Neuron (in vitro differentiated cells): Measurements from ENCODE around the gene DST.

Experiments
- H2AFZ ChIP-seq: one replicate; pipeline ENCODE4 v1.6.1; 2013; ENCODE audit warnings: low read depth, mild to moderate bottlenecking, inconsistent platforms, low read length, moderate library complexity
- H3K27me3 ChIP-seq: one replicate; pipeline ENCODE4 v1.6.1; 2013; ENCODE audit warnings: low read length; ENCODE audit not compliant: insufficient read depth
- H3K36me3 ChIP-seq: one replicate; pipeline ENCODE4 v1.6.1; 2013; ENCODE audit warnings: low read length; ENCODE audit not compliant: insufficient read depth
- H3K4me1 ChIP-seq: one replicate; pipeline ENCODE4 v1.6.1; 2013; ENCODE audit warnings: low read length; ENCODE audit not compliant: insufficient read depth
- H3K4me3 ChIP-seq: 2 replicates; pipeline ENCODE4 v1.5.1; 2013; ENCODE audit warnings: mild to moderate bottlenecking, low read length, moderate library complexity
- H3K9me3 ChIP-seq: one replicate; pipeline ENCODE4 v1.6.1; 2013; ENCODE audit warnings: low read length

The DST gene

DNA sequence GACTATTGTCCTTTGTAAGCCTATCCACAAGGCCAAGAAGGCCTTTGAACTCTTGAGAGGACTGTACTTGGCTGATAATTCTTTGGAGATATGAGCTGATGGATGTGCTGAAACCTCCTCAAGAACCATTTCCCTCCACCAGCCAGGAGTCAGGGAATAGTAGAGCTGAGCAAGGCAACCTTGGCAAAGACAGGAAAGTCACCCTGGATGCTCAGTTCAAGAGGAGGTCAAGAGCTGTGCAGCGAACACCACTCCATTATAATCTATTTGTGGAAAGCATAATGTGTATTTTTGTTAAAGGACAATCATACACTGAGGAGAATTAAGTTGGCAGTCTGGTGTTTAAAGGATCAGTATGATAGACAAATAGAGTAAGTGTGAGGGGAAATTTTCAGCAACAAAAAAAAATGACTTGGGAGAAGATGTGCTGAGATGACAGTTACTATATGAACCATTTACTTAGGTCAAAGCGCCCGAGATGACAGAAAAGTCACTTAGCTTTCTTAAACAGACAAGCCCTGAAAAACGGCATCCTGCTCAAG, 218.1 kb downstream of the DST start:
- no peaks in the 10 kb centered on the region for H3K4me1 ChIP-seq
- no peaks in the 10 kb centered on the region for H3K36me3 ChIP-seq
- H3K4me3 ChIP-seq: no peak overlapping the region
- no peak overlapping the region for H2AFZ ChIP-seq
- no peaks in the 10 kb centered on the region for H3K9me3 ChIP-seq
- no peaks in the 10 kb centered on the region for H3K27me3 ChIP-seq

DNA sequence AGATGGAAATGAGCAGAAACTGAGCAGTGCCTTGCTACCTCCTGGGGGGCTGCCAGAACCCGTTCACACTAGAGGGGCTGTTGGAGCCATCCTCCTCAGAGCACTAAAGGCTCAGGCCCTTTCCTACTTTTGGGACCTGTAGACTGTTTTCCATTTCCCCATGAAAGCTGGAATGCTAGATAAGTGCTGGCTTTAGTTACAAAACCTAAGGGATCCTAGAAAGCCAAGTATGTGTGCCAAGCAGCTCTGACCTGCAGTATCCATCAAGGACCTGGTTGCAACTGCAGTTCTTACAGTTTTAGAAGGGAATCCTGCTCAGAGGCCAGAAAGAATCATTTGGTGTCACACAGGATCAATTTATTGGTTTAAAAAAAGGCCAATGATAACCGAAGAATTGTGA, 218.6 kb downstream of the DST start:
- Histone ChIP-seq H3K4me3 (no peak overlapping the region), H3K36me3 (no peaks in the 10 kb centered on the region), H3K9me3 (no peaks in the 10 kb centered on the region), H2AFZ (no peak overlapping the region), H3K4me1 (no peaks in the 10 kb centered on the region), H3K27me3 (no peaks in the 10 kb centered on the region)

DNA sequence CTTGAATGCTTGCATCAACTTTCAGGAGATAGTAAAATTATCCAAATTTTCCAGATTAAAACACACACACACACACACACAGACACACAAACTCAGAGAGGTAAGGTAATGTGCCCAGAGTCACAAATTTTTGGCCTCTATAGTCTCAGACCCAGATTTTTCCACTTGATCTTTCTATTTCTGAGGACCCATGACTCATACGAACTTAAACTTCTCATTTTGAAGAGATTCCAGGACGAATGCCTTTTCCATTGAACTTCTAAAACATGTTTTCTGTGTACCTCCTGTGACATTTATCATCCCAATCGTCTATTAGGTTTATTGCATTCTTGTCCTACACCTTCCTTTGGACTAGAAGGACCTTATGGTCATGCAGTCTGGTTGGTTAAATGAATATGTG, 222.4 kb downstream of the DST start:
- H3K27me3 ChIP-seq: no peaks in the 10 kb centered on the region
- H3K4me3 ChIP-seq: no peak overlapping the region
- H3K36me3 ChIP-seq: no peaks in the 10 kb centered on the region
- no peaks in the 10 kb centered on the region for H3K4me1 ChIP-seq
- H3K9me3 ChIP-seq: no peaks in the 10 kb centered on the region
- no peak overlapping the region for H2AFZ ChIP-seq

DNA sequence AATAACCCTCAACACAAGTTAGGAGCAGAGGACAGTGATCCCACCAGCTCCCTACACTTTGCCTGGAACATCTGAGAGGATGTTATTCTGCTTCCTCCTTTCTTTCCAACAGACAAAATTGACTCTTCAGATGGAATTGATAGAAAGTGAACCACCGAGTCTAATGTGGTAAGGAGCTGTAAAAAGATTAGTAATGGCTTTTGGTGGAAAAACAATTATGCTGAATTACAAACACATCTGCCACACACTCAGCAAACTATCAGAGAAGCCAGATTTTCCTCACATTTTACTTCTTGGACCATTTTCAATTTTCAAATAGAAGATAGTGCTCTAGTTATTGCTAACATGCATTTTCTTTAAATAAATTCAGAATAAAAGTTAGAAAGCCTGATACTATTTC, 223.5 kb downstream of the DST start:
- no peaks in the 10 kb centered on the region for H3K9me3 ChIP-seq
- H3K27me3 ChIP-seq: no peaks in the 10 kb centered on the region
- H3K4me1 ChIP-seq: no peaks in the 10 kb centered on the region
- H3K36me3 ChIP-seq: no peaks in the 10 kb centered on the region
- H2AFZ ChIP-seq: no peak overlapping the region
- H3K4me3 ChIP-seq: no peak overlapping the region

DNA sequence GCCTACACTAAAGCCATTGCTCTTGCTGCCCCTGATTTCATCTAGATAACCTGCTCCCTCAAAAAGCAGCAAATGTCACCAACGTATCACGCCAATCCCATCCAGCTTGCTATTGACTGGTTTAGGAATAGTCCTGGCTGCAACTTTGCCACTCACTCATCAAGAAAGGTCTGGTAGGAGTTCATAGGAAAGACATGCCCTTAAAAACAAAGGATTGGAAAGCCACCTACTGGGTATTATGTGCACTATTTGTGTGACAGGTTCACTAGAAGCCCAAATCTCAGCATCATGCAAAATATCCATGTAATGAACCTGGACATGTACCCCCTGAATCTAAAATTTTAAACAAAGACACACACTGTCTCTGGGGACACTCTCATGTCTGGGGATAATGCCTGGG, 224.9 kb downstream of the DST start:
- Histone ChIP-seq H3K4me3 (no peak overlapping the region), H3K36me3 (no peaks in the 10 kb centered on the region), H3K27me3 (no peaks in the 10 kb centered on the region), H3K9me3 (no peaks in the 10 kb centered on the region), H3K4me1 (no peaks in the 10 kb centered on the region), H2AFZ (no peak overlapping the region)

DNA sequence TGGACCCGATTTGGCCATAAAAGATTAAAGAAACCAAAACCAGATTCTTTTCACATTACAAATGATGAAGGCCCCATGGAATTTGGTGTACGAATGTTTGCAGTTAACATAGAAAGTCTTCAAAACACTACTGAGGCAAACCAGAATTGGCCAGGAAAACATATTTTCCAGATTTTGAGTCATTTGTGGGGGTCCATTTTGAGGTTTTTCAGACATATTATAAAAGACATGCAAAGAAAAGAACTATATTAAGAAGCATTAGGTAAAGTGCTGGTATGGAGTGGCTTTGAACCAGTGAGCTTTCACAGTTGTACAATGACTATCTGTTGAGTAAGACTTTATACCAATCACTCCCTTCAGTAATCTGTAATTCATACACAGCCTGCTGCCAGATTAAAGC, 226.4 kb downstream of the DST start:
- H2AFZ ChIP-seq: no peak overlapping the region
- H3K4me1 ChIP-seq: no peaks in the 10 kb centered on the region
- no peaks in the 10 kb centered on the region for H3K27me3 ChIP-seq
- H3K9me3 ChIP-seq: no peaks in the 10 kb centered on the region
- H3K4me3 ChIP-seq: no peak overlapping the region
- no peaks in the 10 kb centered on the region for H3K36me3 ChIP-seq

DNA sequence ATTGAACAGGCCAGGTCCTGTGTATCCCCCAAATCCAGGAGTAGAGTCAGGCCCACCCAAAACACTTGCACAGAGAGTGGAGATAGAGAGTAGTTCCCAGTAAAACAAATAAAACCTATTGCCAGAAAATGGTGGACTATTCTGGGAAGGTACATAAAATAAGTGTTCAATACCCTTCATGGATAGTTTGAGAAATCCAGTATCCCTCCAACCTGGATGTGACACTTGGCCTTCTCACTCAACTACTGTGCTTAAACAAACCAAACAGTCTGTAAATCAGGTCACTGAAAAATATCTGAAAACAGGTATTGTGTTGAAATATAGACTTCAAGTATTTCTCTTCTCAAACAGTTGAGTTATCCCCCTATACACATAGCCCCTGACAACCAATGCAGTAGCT, 233.7 kb downstream of the DST start:
- no peaks in the 10 kb centered on the region for H3K4me1 ChIP-seq
- H3K9me3 ChIP-seq: no peaks in the 10 kb centered on the region
- H3K27me3 ChIP-seq: no peaks in the 10 kb centered on the region
- H3K4me3 ChIP-seq: no peak overlapping the region
- no peak overlapping the region for H2AFZ ChIP-seq
- no peaks in the 10 kb centered on the region for H3K36me3 ChIP-seq
